Measurements from ENCODE around the gene TSPAN14. TPM values are rescaled to one million over a fixed set of nuclear protein-coding genes. Genes with fewer than 3 reads are reported as not detected.

Gene TSPAN14
- total RNA-seq, 4 donors from 2014 or later = 103 to 168 (median 131) TPM

- TF ChIP-seq POLR2A (IDR thresholded peaks at IDR 0.05) = no peak
- TF ChIP-seq CTCF (IDR thresholded peaks at IDR 0.05) = no peak
- peak in 1 of 2 donors; percentile 92 for DNase-seq (ENCODE audit: low spot score in 2 of 2)
- H3K4me3 ChIP-seq (ENCODE audit: low read depth, poor library complexity, severe bottlenecking) = peak overlapping the region; percentile 89
- intact Hi-C loops (cut with DNase I; ENCODE audit: low total_unique reads) = no loop called here
- WGBS, 2 donors = 0 to 6% methylated on average over 35 to 55 of the region's 81 CpGs
These were observed 677 bp downstream of the TSPAN14 start for GRCh38 chr10:80454513-80455460.

GRCh38 chr10:80455461-80456349 is 1.6 kb downstream of the TSPAN14 start:
- intact Hi-C loops (cut with DNase I; ENCODE audit: low total_unique reads) = no loop called here
- DNase-seq (ENCODE audit: low spot score in 2 of 2) = no peak
- WGBS, 2 donors = 54 to 57% methylated on average over 11 to 13 of the region's 13 CpGs
- H3K4me3 ChIP-seq (ENCODE audit: low read depth, poor library complexity, severe bottlenecking) = peak overlapping the region; percentile 89
- no peak for TF ChIP-seq POLR2A (IDR thresholded peaks at IDR 0.05)
- TF ChIP-seq CTCF (IDR thresholded peaks at IDR 0.05) = no peak

- intact Hi-C loops (cut with DNase I; ENCODE audit: low total_unique reads) = no loop called here
- 71 to 75% methylated on average over 7 to 8 of the region's 8 CpGs for WGBS, 2 donors
- no peak for DNase-seq (ENCODE audit: low spot score in 2 of 2)
- TF ChIP-seq POLR2A (IDR thresholded peaks at IDR 0.05) = no peak
- no peak for TF ChIP-seq CTCF (IDR thresholded peaks at IDR 0.05)
- no peak overlapping the region for H3K4me3 ChIP-seq (ENCODE audit: low read depth, poor library complexity, severe bottlenecking)
These were observed 3.6 kb downstream of the TSPAN14 start for GRCh38 chr10:80457554-80458262.

GRCh38 chr10:80458263-80458625 is 4.1 kb downstream of the TSPAN14 start:
- no peak overlapping the region for H3K4me3 ChIP-seq (ENCODE audit: low read depth, poor library complexity, severe bottlenecking)
- intact Hi-C loops (cut with DNase I; ENCODE audit: low total_unique reads) = no loop called here
- 47 to 50% methylated on average over 3 to 4 of the region's 4 CpGs for WGBS, 2 donors

More at GRCh38 chr10:80458263-80458625, 4.1 kb downstream of the TSPAN14 start:
- TF ChIP-seq CTCF (IDR thresholded peaks at IDR 0.05) (no peak), POLR2A (IDR thresholded peaks at IDR 0.05) (no peak)
- no peak for DNase-seq (ENCODE audit: low spot score in 2 of 2)

Measured in lower leg skin (tissue), 4 donors.